Measurements from ENCODE around the gene KLRC3.

DNA sequence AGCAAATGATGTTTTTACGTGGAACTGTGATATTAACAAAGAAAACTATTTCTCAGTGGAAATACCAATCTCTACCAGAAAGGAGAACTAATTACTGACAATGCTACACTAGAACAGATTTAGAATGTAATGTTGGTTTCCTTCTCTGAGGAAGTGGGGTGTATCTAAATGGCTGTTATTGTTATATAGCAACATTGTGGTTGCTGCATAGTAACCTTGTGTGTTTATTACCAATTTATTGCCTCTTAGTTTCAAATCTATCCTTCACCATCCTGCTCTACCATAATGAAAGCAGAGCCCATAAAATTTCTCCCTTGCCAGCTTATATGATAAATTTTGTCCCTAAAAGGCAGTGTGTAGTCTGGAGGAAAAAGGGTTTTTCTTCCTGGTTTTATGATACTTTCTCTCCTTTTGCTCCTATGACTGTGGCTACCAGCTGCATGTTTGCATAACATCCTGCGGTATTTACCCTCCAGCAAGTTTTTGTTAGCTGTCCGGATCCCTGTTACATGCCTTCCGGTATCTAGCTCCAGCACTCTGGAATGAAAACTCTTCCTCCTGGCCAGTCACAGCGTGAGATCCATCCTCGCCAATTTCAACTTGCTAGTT is 24.9 kb downstream of the KLRC3 start:
- TF ChIP-seq POLR2A (IDR thresholded peaks at IDR 0.05; ENCODE audit: low read depth, low read length) (no peak), TAF1 (IDR thresholded peaks at IDR 0.05; ENCODE audit: borderline replicate concordance, low read depth, low read length) (no peak), POLR2AphosphoS5 (IDR thresholded peaks at IDR 0.05; ENCODE audit: low read depth, low read length) (no peak)
